Measurements from ENCODE around the gene HCN3. TPM values are rescaled to one million over a fixed set of nuclear protein-coding genes. Genes with fewer than 3 reads are reported as not detected.

HCN3 gene
- total RNA-seq, 1 experiment from 2014 or later = 5.4 TPM

GRCh38 chr1:155285631-155286044 lies 8.4 kb downstream of the HCN3 start:
- Mint-ChIP-seq H3K36me3 (ENCODE audit: insufficient read depth in 1 of 3, low read depth in 3 of 3) (peaks cover 4 to 12% (median 4%) of the 10 kb centered on the region in 3 experiments; a peak in 4 of 7 replicates), H3K27me3 (ENCODE audit: low read depth) (no peaks in the 10 kb centered on the region; the same call in 1 of the 2 replicates), H3K4me3 (no peak overlapping the region), H3K9me3 (no peaks in the 10 kb centered on the region), H3K27ac (peak overlapping the region in 1 of 3 experiments; percentile 70; a peak in 2 of 7 replicates), H3K4me1 (peaks cover 0 to 3% of the 10 kb centered on the region in 2 experiments; a peak in 1 of 4 replicates)
- Histone ChIP-seq H4K5ac (ENCODE audit: insufficient read length, low read depth, low read length) (no peak overlapping the region), H2BK20ac (ENCODE audit: low read depth, low read length, poor library complexity, severe bottlenecking) (no peak overlapping the region), H2BK15ac (ENCODE audit: low read depth, low read length) (no peak overlapping the region), H3K23me2 (ENCODE audit: insufficient read length, low read depth, low read length, poor library complexity, severe bottlenecking) (peaks cover 3% of the 10 kb centered on the region), H4K91ac (ENCODE audit: insufficient read length, low read depth, low read length) (no peak overlapping the region), H3K14ac (ENCODE audit: insufficient read depth, low read length) (no peak overlapping the region), H3K4ac (ENCODE audit: low read depth, low read length) (no peak overlapping the region), H2AK5ac (ENCODE audit: insufficient read length, low read length) (no peak overlapping the region), H3K4me1 (ENCODE audit: insufficient read depth, low read length) (no peaks in the 10 kb centered on the region), H3K27ac (ENCODE audit: insufficient read length, low read depth, low read length) (no peak overlapping the region), H2AFZ (ENCODE audit: low read length) (no peak overlapping the region), H3K56ac (ENCODE audit: insufficient read length, low read depth, low read length) (no peak overlapping the region), H3K9me3 (ENCODE audit: control insufficient read depth, low read depth, low read length) (no peaks in the 10 kb centered on the region), H2BK120ac (ENCODE audit: low read depth, low read length, poor library complexity, severe bottlenecking) (no peak overlapping the region), H2BK5ac (ENCODE audit: insufficient read length, low read length) (no peak overlapping the region), H4K20me1 (ENCODE audit: control insufficient read depth, insufficient read depth, insufficient read length) (no peaks in the 10 kb centered on the region), H3K4me2 (ENCODE audit: insufficient read depth, insufficient read length, low read length) (no peak overlapping the region), H3K79me1 (ENCODE audit: insufficient read depth, low read depth, low read length, poor library complexity, severe bottlenecking) (no peaks in the 10 kb centered on the region), H3K79me2 (ENCODE audit: insufficient read depth, low read length) (no peaks in the 10 kb centered on the region), H3K9ac (ENCODE audit: extremely low read depth, insufficient read length, low read length) (no peak overlapping the region), H4K8ac (replicated peaks; ENCODE audit: insufficient read length, low read depth, low read length) (no peak overlapping the region), H3K27me3 (ENCODE audit: insufficient read depth, low read length) (no peaks in the 10 kb centered on the region), H3K18ac (ENCODE audit: insufficient read length, low read depth, low read length) (no peak overlapping the region), H2BK12ac (ENCODE audit: insufficient read length, low read depth, low read length) (no peak overlapping the region), H3T11ph (ENCODE audit: low read length) (no peak overlapping the region), H3K23ac (ENCODE audit: insufficient read length, low read depth, low read length) (no peak overlapping the region)
- DNase-seq = no peak
- TF ChIP-seq, protein P1, sequence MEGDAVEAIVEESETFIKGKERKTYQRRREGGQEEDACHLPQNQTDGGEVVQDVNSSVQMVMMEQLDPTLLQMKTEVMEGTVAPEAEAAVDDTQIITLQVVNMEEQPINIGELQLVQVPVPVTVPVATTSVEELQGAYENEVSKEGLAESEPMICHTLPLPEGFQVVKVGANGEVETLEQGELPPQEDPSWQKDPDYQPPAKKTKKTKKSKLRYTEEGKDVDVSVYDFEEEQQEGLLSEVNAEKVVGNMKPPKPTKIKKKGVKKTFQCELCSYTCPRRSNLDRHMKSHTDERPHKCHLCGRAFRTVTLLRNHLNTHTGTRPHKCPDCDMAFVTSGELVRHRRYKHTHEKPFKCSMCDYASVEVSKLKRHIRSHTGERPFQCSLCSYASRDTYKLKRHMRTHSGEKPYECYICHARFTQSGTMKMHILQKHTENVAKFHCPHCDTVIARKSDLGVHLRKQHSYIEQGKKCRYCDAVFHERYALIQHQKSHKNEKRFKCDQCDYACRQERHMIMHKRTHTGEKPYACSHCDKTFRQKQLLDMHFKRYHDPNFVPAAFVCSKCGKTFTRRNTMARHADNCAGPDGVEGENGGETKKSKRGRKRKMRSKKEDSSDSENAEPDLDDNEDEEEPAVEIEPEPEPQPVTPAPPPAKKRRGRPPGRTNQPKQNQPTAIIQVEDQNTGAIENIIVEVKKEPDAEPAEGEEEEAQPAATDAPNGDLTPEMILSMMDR (conservative IDR thresholded peaks at IDR 0.05) = no peak
- WGBS (ENCODE audit: extremely low coverage, insufficient read length, low lambda C conversion rate) = no CpG with 5 or more reads among the region's 18 CpGs

Data from H9 (cell line).